HepG2 (cell line): ENCODE results near the gene SGMS1. TPM values are rescaled to one million over a fixed set of nuclear protein-coding genes. Genes with fewer than 3 reads are reported as not detected.

ENCODE experiments used
- MIER3 ChIP-seq: IDR thresholded peaks from 2 replicates; pipeline ENCODE4 v1.6.1; 2016; ENCODE audit warnings: missing compliant biosample characterization, borderline replicate concordance
- PAF1 ChIP-seq: IDR thresholded peaks from 2 replicates; pipeline ENCODE4 v1.6.1; 2016; ENCODE audit warnings: missing genetic modification reagents, missing compliant biosample characterization
- REPIN1 ChIP-seq: sonication (generic); formaldehyde crosslinking; IDR thresholded peaks from 2 replicates; pipeline ENCODE4 v1.8.0; 2022; ENCODE audit warnings: missing genetic modification reagents, low read depth, mild to moderate bottlenecking, borderline replicate concordance
- SIN3A ChIP-seq: IDR thresholded peaks from 2 replicates; pipeline ENCODE4 v1.6.1; 2011; ENCODE audit warnings: low read depth, mild to moderate bottlenecking, control low read depth, low read length, borderline replicate concordance
- ZNF296 ChIP-seq: sonication (generic); formaldehyde crosslinking; conservative IDR thresholded peaks from 2 replicates; pipeline ENCODE4 v1.5.0; 2020; ENCODE audit warnings: mild to moderate bottlenecking, missing genetic modification reagents
- ZNF335 ChIP-seq: sonication (generic); formaldehyde crosslinking; IDR thresholded peaks from 2 replicates; pipeline ENCODE4 v1.4.0; 2020; ENCODE audit warnings: missing genetic modification reagents
- ZNF615 ChIP-seq: sonication (generic); formaldehyde crosslinking; IDR thresholded peaks from 2 replicates; pipeline ENCODE4 v1.5.0; 2020; ENCODE audit warnings: mild to moderate bottlenecking, missing genetic modification reagents, borderline replicate concordance
- ZNF7 ChIP-seq: IDR thresholded peaks from 2 replicates; pipeline ENCODE4 v1.6.1; 2016; ENCODE audit warnings: missing biosample characterization, missing genetic modification reagents
- ZNF780A ChIP-seq: sonication (generic); formaldehyde crosslinking; IDR thresholded peaks from 2 replicates; pipeline ENCODE4 v1.8.0; 2022; ENCODE audit warnings: mild to moderate bottlenecking, missing genetic modification reagents, moderate library complexity
- ZSCAN9 ChIP-seq: IDR thresholded peaks from 2 replicates; pipeline ENCODE4 v1.6.1; 2016; ENCODE audit warnings: borderline replicate concordance
- polyA plus RNA-seq, 8 experiments: library from polyadenylated mRNA; depleted of rRNA in 3 of 8; stranded (reverse) in 7 of 8; unstranded in 1 of 8; fragments of >200 nt; fragmentation: Illumina TruSeq in 4 of 8; extraction: Trizol in 4 of 8; gene quantifications; 2 replicates each; pipeline versions ENCODE4 v1.2.1 to v1.2.3, GENCODE V29; 2011 to 2016; ENCODE audit warnings: low read depth in 4 of 8, missing spikeins in 1 of 8, mixed read lengths in 1 of 8; ENCODE audit not compliant: insufficient read depth in 1 of 8
- total RNA-seq, 5 experiments: library from RNA; depleted of rRNA; stranded (reverse); fragments of >200 nt; fragmentation: Illumina TruSeq; extraction: Trizol; gene quantifications; 2 replicates each; pipeline ENCODE4 v1.2.3, GENCODE V29; 2016; ENCODE audit warnings: low read depth in 1 of 5
- TF ChIP-seq, protein P1 (sequence below): sonication (generic); formaldehyde crosslinking; IDR thresholded peaks from 2 replicates; pipeline ENCODE4 v1.5.0; 2020; ENCODE audit warnings: mild to moderate bottlenecking, missing genetic modification reagents, borderline replicate concordance
- TF ChIP-seq, protein P2 (sequence below): sonication (generic); formaldehyde crosslinking; IDR thresholded peaks from 2 replicates; pipeline ENCODE4 v1.5.0; 2020; ENCODE audit warnings: mild to moderate bottlenecking, missing genetic modification reagents, moderate library complexity
- TF ChIP-seq, protein P3 (sequence below): sonication (generic); formaldehyde crosslinking; IDR thresholded peaks from 2 replicates; pipeline ENCODE4 v1.9.0; 2021; ENCODE audit warnings: missing genetic modification reagents, mild to moderate bottlenecking, borderline replicate concordance
- TF ChIP-seq, protein P4 (sequence below): sonication (generic); formaldehyde crosslinking; IDR thresholded peaks from 2 replicates; pipeline ENCODE4 v1.4.0; 2020; ENCODE audit warnings: missing genetic modification reagents, borderline replicate concordance

The SGMS1 gene
- total and polyA plus RNA-seq, 2 of the 13 experiments (the other 11 are each of a cell fraction or from before 2014, with no cell fraction given): 6.5 to 15.1 TPM

DNA sequence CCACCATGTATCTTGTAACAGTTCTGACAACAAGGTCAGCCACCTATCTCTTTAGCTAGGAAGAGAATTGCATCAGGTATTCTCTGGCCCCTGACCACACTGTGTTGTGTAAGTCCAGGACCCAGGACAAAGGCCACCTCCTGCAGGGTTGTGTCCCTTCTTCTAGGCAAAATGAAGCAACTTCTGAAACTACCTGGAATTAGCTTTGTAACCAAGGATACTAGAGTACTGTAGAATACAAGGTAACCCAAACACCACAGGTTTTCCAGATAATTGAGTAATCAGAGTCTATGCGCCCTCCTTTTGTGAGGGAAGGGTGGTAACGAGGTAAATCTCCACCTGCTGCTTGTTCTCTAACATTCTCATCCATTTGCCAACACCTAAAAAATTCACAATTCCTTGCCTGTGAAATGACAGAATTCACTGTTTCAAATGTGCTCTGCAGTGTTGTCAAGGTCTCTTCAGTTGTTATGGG, 51.7 kb downstream of the SGMS1 start (continued):
- TF ChIP-seq, protein P1, sequence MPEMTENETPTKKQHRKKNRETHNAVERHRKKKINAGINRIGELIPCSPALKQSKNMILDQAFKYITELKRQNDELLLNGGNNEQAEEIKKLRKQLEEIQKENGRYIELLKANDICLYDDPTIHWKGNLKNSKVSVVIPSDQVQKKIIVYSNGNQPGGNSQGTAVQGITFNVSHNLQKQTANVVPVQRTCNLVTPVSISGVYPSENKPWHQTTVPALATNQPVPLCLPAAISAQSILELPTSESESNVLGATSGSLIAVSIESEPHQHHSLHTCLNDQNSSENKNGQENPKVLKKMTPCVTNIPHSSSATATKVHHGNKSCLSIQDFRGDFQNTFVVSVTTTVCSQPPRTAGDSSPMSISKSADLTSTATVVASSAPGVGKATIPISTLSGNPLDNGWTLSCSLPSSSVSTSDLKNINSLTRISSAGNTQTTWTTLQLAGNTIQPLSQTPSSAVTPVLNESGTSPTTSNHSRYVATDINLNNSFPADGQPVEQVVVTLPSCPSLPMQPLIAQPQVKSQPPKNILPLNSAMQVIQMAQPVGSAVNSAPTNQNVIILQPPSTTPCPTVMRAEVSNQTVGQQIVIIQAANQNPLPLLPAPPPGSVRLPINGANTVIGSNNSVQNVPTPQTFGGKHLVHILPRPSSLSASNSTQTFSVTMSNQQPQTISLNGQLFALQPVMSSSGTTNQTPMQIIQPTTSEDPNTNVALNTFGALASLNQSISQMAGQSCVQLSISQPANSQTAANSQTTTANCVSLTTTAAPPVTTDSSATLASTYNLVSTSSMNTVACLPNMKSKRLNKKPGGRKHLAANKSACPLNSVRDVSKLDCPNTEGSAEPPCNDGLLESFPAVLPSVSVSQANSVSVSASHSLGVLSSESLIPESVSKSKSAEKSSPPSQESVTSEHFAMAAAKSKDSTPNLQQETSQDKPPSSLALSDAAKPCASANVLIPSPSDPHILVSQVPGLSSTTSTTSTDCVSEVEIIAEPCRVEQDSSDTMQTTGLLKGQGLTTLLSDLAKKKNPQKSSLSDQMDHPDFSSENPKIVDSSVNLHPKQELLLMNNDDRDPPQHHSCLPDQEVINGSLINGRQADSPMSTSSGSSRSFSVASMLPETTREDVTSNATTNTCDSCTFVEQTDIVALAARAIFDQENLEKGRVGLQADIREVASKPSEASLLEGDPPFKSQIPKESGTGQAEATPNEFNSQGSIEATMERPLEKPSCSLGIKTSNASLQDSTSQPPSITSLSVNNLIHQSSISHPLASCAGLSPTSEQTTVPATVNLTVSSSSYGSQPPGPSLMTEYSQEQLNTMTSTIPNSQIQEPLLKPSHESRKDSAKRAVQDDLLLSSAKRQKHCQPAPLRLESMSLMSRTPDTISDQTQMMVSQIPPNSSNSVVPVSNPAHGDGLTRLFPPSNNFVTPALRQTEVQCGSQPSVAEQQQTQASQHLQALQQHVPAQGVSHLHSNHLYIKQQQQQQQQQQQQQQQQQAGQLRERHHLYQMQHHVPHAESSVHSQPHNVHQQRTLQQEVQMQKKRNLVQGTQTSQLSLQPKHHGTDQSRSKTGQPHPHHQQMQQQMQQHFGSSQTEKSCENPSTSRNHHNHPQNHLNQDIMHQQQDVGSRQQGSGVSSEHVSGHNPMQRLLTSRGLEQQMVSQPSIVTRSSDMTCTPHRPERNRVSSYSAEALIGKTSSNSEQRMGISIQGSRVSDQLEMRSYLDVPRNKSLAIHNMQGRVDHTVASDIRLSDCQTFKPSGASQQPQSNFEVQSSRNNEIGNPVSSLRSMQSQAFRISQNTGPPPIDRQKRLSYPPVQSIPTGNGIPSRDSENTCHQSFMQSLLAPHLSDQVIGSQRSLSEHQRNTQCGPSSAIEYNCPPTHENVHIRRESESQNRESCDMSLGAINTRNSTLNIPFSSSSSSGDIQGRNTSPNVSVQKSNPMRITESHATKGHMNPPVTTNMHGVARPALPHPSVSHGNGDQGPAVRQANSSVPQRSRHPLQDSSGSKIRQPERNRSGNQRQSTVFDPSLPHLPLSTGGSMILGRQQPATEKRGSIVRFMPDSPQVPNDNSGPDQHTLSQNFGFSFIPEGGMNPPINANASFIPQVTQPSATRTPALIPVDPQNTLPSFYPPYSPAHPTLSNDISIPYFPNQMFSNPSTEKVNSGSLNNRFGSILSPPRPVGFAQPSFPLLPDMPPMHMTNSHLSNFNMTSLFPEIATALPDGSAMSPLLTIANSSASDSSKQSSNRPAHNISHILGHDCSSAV (CRISPR knock-in tag): no peak
- TF ChIP-seq ZNF335 (CRISPR knock-in tag) (no peak), ZNF296 (CRISPR knock-in tag) (no peak), ZNF780A (CRISPR knock-in tag) (no peak), MIER3 (CRISPR knock-in tag) (peak; percentile 85; the same call in 1 of the 2 replicates), ZNF7 (CRISPR knock-in tag) (peak; percentile 62; the same call in 1 of the 2 replicates), PAF1 (CRISPR knock-in tag) (no peak), ZSCAN9 (CRISPR knock-in tag) (peak; percentile 81; the same call in 1 of the 2 replicates), ZNF615 (no peak), SIN3A (no peak), REPIN1 (CRISPR knock-in tag) (peak; percentile 82)
- TF ChIP-seq, protein P2, sequence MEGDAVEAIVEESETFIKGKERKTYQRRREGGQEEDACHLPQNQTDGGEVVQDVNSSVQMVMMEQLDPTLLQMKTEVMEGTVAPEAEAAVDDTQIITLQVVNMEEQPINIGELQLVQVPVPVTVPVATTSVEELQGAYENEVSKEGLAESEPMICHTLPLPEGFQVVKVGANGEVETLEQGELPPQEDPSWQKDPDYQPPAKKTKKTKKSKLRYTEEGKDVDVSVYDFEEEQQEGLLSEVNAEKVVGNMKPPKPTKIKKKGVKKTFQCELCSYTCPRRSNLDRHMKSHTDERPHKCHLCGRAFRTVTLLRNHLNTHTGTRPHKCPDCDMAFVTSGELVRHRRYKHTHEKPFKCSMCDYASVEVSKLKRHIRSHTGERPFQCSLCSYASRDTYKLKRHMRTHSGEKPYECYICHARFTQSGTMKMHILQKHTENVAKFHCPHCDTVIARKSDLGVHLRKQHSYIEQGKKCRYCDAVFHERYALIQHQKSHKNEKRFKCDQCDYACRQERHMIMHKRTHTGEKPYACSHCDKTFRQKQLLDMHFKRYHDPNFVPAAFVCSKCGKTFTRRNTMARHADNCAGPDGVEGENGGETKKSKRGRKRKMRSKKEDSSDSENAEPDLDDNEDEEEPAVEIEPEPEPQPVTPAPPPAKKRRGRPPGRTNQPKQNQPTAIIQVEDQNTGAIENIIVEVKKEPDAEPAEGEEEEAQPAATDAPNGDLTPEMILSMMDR (CRISPR knock-in tag): no peak
- TF ChIP-seq, protein P3, sequence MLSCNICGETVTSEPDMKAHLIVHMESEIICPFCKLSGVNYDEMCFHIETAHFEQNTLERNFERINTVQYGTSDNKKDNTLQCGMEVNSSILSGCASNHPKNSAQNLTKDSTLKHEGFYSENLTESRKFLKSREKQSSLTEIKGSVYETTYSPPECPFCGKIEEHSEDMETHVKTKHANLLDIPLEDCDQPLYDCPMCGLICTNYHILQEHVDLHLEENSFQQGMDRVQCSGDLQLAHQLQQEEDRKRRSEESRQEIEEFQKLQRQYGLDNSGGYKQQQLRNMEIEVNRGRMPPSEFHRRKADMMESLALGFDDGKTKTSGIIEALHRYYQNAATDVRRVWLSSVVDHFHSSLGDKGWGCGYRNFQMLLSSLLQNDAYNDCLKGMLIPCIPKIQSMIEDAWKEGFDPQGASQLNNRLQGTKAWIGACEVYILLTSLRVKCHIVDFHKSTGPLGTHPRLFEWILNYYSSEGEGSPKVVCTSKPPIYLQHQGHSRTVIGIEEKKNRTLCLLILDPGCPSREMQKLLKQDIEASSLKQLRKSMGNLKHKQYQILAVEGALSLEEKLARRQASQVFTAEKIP (CRISPR knock-in tag): no peak
- TF ChIP-seq, protein P4, sequence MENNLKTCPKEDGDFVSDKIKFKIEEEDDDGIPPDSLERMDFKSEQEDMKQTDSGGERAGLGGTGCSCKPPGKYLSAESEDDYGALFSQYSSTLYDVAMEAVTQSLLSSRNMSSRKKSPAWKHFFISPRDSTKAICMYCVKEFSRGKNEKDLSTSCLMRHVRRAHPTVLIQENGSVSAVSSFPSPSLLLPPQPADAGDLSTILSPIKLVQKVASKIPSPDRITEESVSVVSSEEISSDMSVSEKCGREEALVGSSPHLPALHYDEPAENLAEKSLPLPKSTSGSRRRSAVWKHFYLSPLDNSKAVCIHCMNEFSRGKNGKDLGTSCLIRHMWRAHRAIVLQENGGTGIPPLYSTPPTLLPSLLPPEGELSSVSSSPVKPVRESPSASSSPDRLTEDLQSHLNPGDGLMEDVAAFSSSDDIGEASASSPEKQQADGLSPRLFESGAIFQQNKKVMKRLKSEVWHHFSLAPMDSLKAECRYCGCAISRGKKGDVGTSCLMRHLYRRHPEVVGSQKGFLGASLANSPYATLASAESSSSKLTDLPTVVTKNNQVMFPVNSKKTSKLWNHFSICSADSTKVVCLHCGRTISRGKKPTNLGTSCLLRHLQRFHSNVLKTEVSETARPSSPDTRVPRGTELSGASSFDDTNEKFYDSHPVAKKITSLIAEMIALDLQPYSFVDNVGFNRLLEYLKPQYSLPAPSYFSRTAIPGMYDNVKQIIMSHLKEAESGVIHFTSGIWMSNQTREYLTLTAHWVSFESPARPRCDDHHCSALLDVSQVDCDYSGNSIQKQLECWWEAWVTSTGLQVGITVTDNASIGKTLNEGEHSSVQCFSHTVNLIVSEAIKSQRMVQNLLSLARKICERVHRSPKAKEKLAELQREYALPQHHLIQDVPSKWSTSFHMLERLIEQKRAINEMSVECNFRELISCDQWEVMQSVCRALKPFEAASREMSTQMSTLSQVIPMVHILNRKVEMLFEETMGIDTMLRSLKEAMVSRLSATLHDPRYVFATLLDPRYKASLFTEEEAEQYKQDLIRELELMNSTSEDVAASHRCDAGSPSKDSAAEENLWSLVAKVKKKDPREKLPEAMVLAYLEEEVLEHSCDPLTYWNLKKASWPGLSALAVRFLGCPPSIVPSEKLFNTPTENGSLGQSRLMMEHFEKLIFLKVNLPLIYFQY: peak; percentile 39; the same call in 1 of the 2 replicates
